Neuronal stem cell (in vitro differentiated cells): ENCODE results near the gene RPS6KC1.

ENCODE experiments used
- DNase-seq: peaks from one replicate; pipeline ENCODE4 v3.0.0-alpha.2; 2013; ENCODE audit warnings: low spot score
- H2AFZ ChIP-seq: one replicate; pipeline ENCODE4 v1.6.1; 2013; ENCODE audit warnings: mild to moderate bottlenecking, low read length, inconsistent platforms
- H2AK5ac ChIP-seq: 2 replicates; pipeline ENCODE4 v1.6.1; 2013; ENCODE audit warnings: low read depth, mild to moderate bottlenecking, inconsistent platforms, low read length, moderate library complexity, mixed read lengths
- H2BK120ac ChIP-seq: 2 replicates; pipeline ENCODE4 v1.6.1; 2013; ENCODE audit warnings: low read depth, mild to moderate bottlenecking, inconsistent platforms, low read length, moderate library complexity, mixed read lengths
- H2BK12ac ChIP-seq: one replicate; pipeline ENCODE4 v1.6.1; 2013; ENCODE audit warnings: low read length, inconsistent platforms
- H2BK15ac ChIP-seq: 2 replicates; pipeline ENCODE4 v1.6.1; 2013; ENCODE audit warnings: mild to moderate bottlenecking, low read length, inconsistent platforms, mixed read lengths
- H2BK5ac ChIP-seq: one replicate; pipeline ENCODE4 v1.6.1; 2013; ENCODE audit warnings: inconsistent platforms, mild to moderate bottlenecking, low read length, moderate library complexity
- H3K14ac ChIP-seq: one replicate; pipeline ENCODE4 v1.6.1; 2013; ENCODE audit warnings: low read length, inconsistent platforms
- H3K18ac ChIP-seq: 2 replicates; pipeline ENCODE4 v1.6.1; 2013; ENCODE audit warnings: low read length, inconsistent platforms
- H3K23ac ChIP-seq: 2 replicates; pipeline ENCODE4 v1.6.1; 2013; ENCODE audit warnings: low read depth, mild to moderate bottlenecking, mixed read lengths, low read length, inconsistent platforms; ENCODE audit not compliant: poor library complexity
- H3K27ac ChIP-seq: replicated peaks from 3 replicates; pipeline ENCODE4 v1.5.1; 2013; ENCODE audit warnings: low read length, inconsistent platforms
- H3K27me3 ChIP-seq, 3 experiments: 2 replicates each; pipeline ENCODE4 v1.6.1; 2013; ENCODE audit warnings: low read length in 3 of 3, mild to moderate bottlenecking in 2 of 3, inconsistent platforms in 1 of 3, low read depth in 1 of 3, mixed read lengths in 1 of 3, moderate library complexity in 1 of 3; ENCODE audit not compliant: control insufficient read depth in 3 of 3, insufficient read depth in 3 of 3
- H3K36me3 ChIP-seq, 2 donors: replicated peaks in 1 of 2; 2 replicates each; pipeline ENCODE4 v1.6.1; 2013; ENCODE audit warnings: low read length in 2 of 2; ENCODE audit not compliant: control insufficient read depth in 2 of 2, insufficient read depth in 2 of 2
- H3K4ac ChIP-seq: 2 replicates; pipeline ENCODE4 v1.6.1; 2013; ENCODE audit warnings: inconsistent platforms, mild to moderate bottlenecking, low read length, moderate library complexity
- H3K4me1 ChIP-seq, 2 donors: 1 replicate in 1 of 2; 2 replicates in 1 of 2; pipeline ENCODE4 v1.6.1; 2013; ENCODE audit warnings: low read length in 2 of 2, low read depth in 1 of 2; ENCODE audit not compliant: control insufficient read depth in 2 of 2, insufficient read depth in 1 of 2
- H3K4me2 ChIP-seq: one replicate; pipeline ENCODE4 v1.6.1; 2013; ENCODE audit warnings: mild to moderate bottlenecking, low read length, inconsistent platforms; ENCODE audit not compliant: insufficient read depth, poor library complexity, severe bottlenecking
- H3K4me3 ChIP-seq, 2 donors: 2 replicates each; pipeline ENCODE4 v1.5.1; 2013; ENCODE audit warnings: low read length in 2 of 2, mild to moderate bottlenecking in 2 of 2, inconsistent platforms in 1 of 2, moderate library complexity in 1 of 2
- H3K79me1 ChIP-seq: one replicate; pipeline ENCODE4 v1.6.1; 2013; ENCODE audit warnings: low read depth, mild to moderate bottlenecking, inconsistent platforms, low read length, moderate library complexity
- H3K9ac ChIP-seq: one replicate; pipeline ENCODE4 v1.6.1; 2013; ENCODE audit warnings: mild to moderate bottlenecking, low read depth, low read length, inconsistent platforms; ENCODE audit not compliant: poor library complexity
- H3K9me3 ChIP-seq, 2 donors: replicated peaks in 1 of 2; 2 replicates each; pipeline versions ENCODE3 to v1.6.1; 2013; ENCODE audit warnings: low read length in 2 of 2, mild to moderate bottlenecking in 2 of 2, inconsistent platforms in 1 of 2, low read depth in 1 of 2, mixed read lengths in 1 of 2, moderate library complexity in 1 of 2; ENCODE audit not compliant: control insufficient read depth in 2 of 2, insufficient read depth in 1 of 2
- H4K8ac ChIP-seq: one replicate; pipeline ENCODE4 v1.6.1; 2013; ENCODE audit warnings: low read depth, mild to moderate bottlenecking, inconsistent platforms, low read length, moderate library complexity
- H4K91ac ChIP-seq: one replicate; pipeline ENCODE4 v1.6.1; 2013; ENCODE audit warnings: low read length, low read depth, mild to moderate bottlenecking, inconsistent platforms; ENCODE audit not compliant: poor library complexity
- WGBS, 2 donors: extraction: QIAGEN DNeasy Blood & Tissue Kit; methylation state at CpG; one replicate each; pipeline ENCODE4 v1.1.7; 2013; ENCODE audit warnings: missing lambda C conversion rate in 2 of 2, mixed read lengths in 1 of 2; ENCODE audit not compliant: insufficient read length in 2 of 2, insufficient replicate concordance in 1 of 2; ENCODE audit errors: extremely low coverage in 2 of 2; 5-methylcytosine and 5-hydroxymethylcytosine counted together

The RPS6KC1 gene

GRCh38 chr1:213015099-213016050, 35.7 kb upstream of the RPS6KC1 start, which contains the start of gene ANGEL2:
Gene ANGEL2, minus strand, starts transcription at chr1:213015867. Its CDS starts 196 bp downstream, at chr1:213015671.
- Histone ChIP-seq H3K9ac (peak within 1 kb of the TSS; percentile 93), H2BK15ac (no peak within 1 kb of the TSS), H3K27me3 (no peaks in the 10 kb centered on the region), H3K79me1 (no peaks in the 10 kb centered on the region), H4K91ac (no peak within 1 kb of the TSS), H2AFZ (peak within 1 kb of the TSS; percentile 95), H3K14ac (no peak within 1 kb of the TSS), H2BK5ac (peak within 1 kb of the TSS; percentile 92), H3K4me2 (peak within 1 kb of the TSS; percentile 38), H3K9me3 (no peaks in the 10 kb centered on the region), H3K4me1 (no peaks in the 10 kb centered on the region), H3K4me3 (peak within 1 kb of the TSS; percentile 77 to 99), H3K23ac (peak within 1 kb of the TSS; percentile 87), H3K4ac (no peak within 1 kb of the TSS), H3K18ac (peak within 1 kb of the TSS; percentile 97), H4K8ac (peak within 1 kb of the TSS; percentile 19), H3K36me3 (peaks cover 0 to 28% of the 10 kb centered on the region in 2 donors), H2AK5ac (no peak within 1 kb of the TSS), H2BK12ac (no peak within 1 kb of the TSS), H3K27ac (peak within 1 kb of the TSS; percentile 97), H2BK120ac (no peak within 1 kb of the TSS)
- peak; percentile 91 for DNase-seq
- no CpG with 5 or more reads among the region's 66 CpGs for WGBS, 2 donors

- Histone ChIP-seq H3K4me1 (no peaks in the 10 kb centered on the region), H2BK120ac (no peak overlapping the region), H3K27ac (no peak overlapping the region), H4K8ac (no peak overlapping the region), H3K14ac (no peak overlapping the region), H2AFZ (peak overlapping the region; percentile 4), H3K9ac (no peak overlapping the region), H3K9me3 (no peaks in the 10 kb centered on the region), H3K79me1 (no peaks in the 10 kb centered on the region), H2AK5ac (no peak overlapping the region), H3K36me3 (peaks cover 0 to 6% of the 10 kb centered on the region in 2 donors), H2BK12ac (no peak overlapping the region), H2BK15ac (no peak overlapping the region), H3K23ac (no peak overlapping the region), H4K91ac (no peak overlapping the region), H3K27me3 (no peaks in the 10 kb centered on the region), H3K4ac (no peak overlapping the region), H3K18ac (no peak overlapping the region), H2BK5ac (no peak overlapping the region), H3K4me2 (no peak overlapping the region), H3K4me3 (no peak overlapping the region)
- no peak for DNase-seq
- WGBS, 2 donors, result no CpG with 5 or more reads among the region's 9 CpGs
Observed at GRCh38 chr1:213017447-213018273, 33.4 kb upstream of the RPS6KC1 start.

- H2AFZ ChIP-seq, result no peak overlapping the region
- H4K8ac ChIP-seq, result no peak overlapping the region
- no peak overlapping the region for H4K91ac ChIP-seq
- no peak overlapping the region for H2BK5ac ChIP-seq
- H2BK15ac ChIP-seq, result no peak overlapping the region
- H3K14ac ChIP-seq, result no peak overlapping the region
- H3K4ac ChIP-seq, result no peak overlapping the region
- no peak overlapping the region for H3K18ac ChIP-seq
- no peak overlapping the region for H2AK5ac ChIP-seq
- H3K27ac ChIP-seq, result no peak overlapping the region
- H3K4me3 ChIP-seq, result no peak overlapping the region
- H3K23ac ChIP-seq, result no peak overlapping the region
- WGBS, 2 donors, result no CpG with 5 or more reads among the region's 4 CpGs
- no peak overlapping the region for H2BK12ac ChIP-seq
- no peak overlapping the region for H3K4me2 ChIP-seq
- H3K36me3 ChIP-seq, result no peaks in the 10 kb centered on the region
- no peak for DNase-seq
- H2BK120ac ChIP-seq, result no peak overlapping the region
- peaks cover 0 to 5% (median 0%) of the 10 kb centered on the region in 3 experiments for H3K27me3 ChIP-seq
- H3K79me1 ChIP-seq, result no peaks in the 10 kb centered on the region
- no peak overlapping the region for H3K9ac ChIP-seq
- no peaks in the 10 kb centered on the region for H3K4me1 ChIP-seq
- H3K9me3 ChIP-seq, result no peaks in the 10 kb centered on the region
Observed at GRCh38 chr1:213019450-213019849, 31.6 kb upstream of the RPS6KC1 start.

GRCh38 chr1:213020016-213020415, 31.0 kb upstream of the RPS6KC1 start:
- Histone ChIP-seq H3K4ac (no peak overlapping the region), H3K4me2 (no peak overlapping the region), H4K8ac (no peak overlapping the region), H3K27ac (no peak overlapping the region), H2BK12ac (no peak overlapping the region), H3K4me3 (no peak overlapping the region), H3K18ac (no peak overlapping the region), H2BK15ac (no peak overlapping the region), H3K14ac (no peak overlapping the region), H3K4me1 (no peaks in the 10 kb centered on the region), H2BK5ac (no peak overlapping the region), H3K27me3 (peaks cover 0 to 5% (median 0%) of the 10 kb centered on the region in 3 experiments), H2AFZ (no peak overlapping the region), H3K9me3 (no peaks in the 10 kb centered on the region), H3K23ac (no peak overlapping the region), H3K9ac (no peak overlapping the region), H3K36me3 (no peaks in the 10 kb centered on the region), H4K91ac (no peak overlapping the region), H2BK120ac (no peak overlapping the region), H2AK5ac (no peak overlapping the region), H3K79me1 (no peaks in the 10 kb centered on the region)
- WGBS, 2 donors, result no CpG with 5 or more reads among the region's 3 CpGs
- no peak for DNase-seq
